Measurements from ENCODE around the gene PEX26. TPM values are rescaled to one million over a fixed set of nuclear protein-coding genes. Genes with fewer than 3 reads are reported as not detected.

Gene PEX26
- total RNA-seq, 2 donors from 2014 or later = 43.1 to 45.7 TPM

DNA sequence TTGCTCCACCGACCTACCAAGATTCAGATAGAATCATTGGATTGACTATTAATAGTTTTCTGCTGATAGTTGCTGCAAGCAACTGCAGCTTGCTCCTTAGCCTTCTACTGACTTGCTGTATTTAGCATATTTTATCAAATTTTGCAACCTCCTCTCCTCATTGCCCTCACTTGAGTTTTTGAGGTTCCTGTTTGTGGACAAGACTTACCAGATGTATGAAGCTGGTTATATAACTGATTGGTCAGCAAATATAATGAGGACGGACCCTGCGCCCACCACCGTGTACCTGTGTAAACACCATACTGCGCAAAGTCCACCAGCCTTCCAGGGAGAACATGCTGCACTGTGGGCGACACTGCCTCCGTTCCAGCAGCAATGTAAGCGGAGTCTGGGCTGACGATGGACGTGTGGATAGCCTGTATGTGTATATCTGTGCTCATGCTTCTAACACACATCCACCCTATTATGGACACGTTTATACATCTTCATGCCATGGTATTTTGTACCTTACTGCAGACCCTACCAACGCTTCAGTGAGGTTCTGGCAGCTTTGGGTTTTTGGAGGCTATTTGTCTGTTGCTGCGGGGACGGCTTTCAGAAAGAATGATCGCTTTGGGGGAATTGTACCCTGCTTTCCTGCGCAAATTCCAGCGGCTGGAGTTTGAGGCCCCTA lies 70.6 kb downstream of the PEX26 start:
- no peaks in the 10 kb centered on the region for H3K9me3 ChIP-seq (ENCODE audit: control insufficient read depth, low read length)
- peaks cover 26% of the 10 kb centered on the region for H3K27me3 ChIP-seq (ENCODE audit: control insufficient read depth, insufficient read depth, low read length, poor library complexity, severe bottlenecking)
- no peak for DNase-seq
- no peak overlapping the region for H3K4me3 ChIP-seq (ENCODE audit: low read length)
- 93 to 97% methylated on average over 13 to 17 of the region's 17 CpGs for WGBS, 2 experiments (ENCODE audit: insufficient coverage in 1 of 2, insufficient read length in 1 of 2)
- H3K27me3 Mint-ChIP-seq (ENCODE audit: insufficient read depth) = peaks cover 33% of the 10 kb centered on the region
- no peaks in the 10 kb centered on the region for H3K9me3 Mint-ChIP-seq
- no peak overlapping the region for H3K9ac ChIP-seq (ENCODE audit: extremely low read depth, low read length, poor library complexity, severe bottlenecking)
- no peak overlapping the region for H3K27ac ChIP-seq (ENCODE audit: low read depth, low read length)
- TF ChIP-seq CTCF (conservative IDR thresholded peaks at IDR 0.05) = no peak
- no peaks in the 10 kb centered on the region for H3K36me3 Mint-ChIP-seq (ENCODE audit: low read depth)
- no peak overlapping the region for H3K27ac Mint-ChIP-seq
- no peaks in the 10 kb centered on the region for H3K4me1 ChIP-seq (ENCODE audit: control insufficient read depth, insufficient read depth, low read length)
- H3K4me3 Mint-ChIP-seq = no peak overlapping the region
- no peaks in the 10 kb centered on the region for H3K4me1 Mint-ChIP-seq
- H3K36me3 ChIP-seq (ENCODE audit: control insufficient read depth, insufficient read depth, low read length) = no peaks in the 10 kb centered on the region

DNA sequence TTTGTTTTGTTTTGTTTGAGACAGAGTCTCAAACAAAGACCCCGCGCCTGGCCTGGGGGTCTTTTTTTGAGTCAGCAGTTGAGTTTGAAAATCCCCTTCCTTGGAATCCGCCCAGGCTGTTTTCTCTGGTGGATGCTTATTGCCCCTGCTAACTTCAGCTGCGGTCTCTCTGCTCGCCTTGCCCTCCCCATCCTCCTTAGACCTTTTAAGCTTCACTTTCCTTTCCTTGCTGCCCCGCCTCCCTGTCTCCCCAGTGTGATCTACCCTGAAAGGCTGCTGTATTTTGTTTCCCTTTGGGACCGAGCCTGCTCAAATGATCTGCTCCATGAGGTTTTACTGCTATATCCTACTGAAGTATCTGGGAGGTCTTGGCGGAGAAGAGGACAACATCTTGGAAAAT lies 74.7 kb downstream of the PEX26 start:
- no peaks in the 10 kb centered on the region for H3K36me3 Mint-ChIP-seq (ENCODE audit: low read depth)
- DNase-seq = no peak
- WGBS, 2 experiments (ENCODE audit: insufficient coverage in 1 of 2, insufficient read length in 1 of 2) = 90 to 95% methylated on average over 8 of the region's 8 CpGs
- no peak overlapping the region for H3K4me3 Mint-ChIP-seq
- Histone ChIP-seq H3K9ac (ENCODE audit: extremely low read depth, low read length, poor library complexity, severe bottlenecking) (no peak overlapping the region), H3K27me3 (ENCODE audit: control insufficient read depth, insufficient read depth, low read length, poor library complexity, severe bottlenecking) (peaks cover 26% of the 10 kb centered on the region), H3K36me3 (ENCODE audit: control insufficient read depth, insufficient read depth, low read length) (no peaks in the 10 kb centered on the region), H3K4me3 (ENCODE audit: low read length) (no peak overlapping the region), H3K27ac (ENCODE audit: low read depth, low read length) (no peak overlapping the region), H3K9me3 (ENCODE audit: control insufficient read depth, low read length) (no peaks in the 10 kb centered on the region), H3K4me1 (ENCODE audit: control insufficient read depth, insufficient read depth, low read length) (no peaks in the 10 kb centered on the region)
- no peaks in the 10 kb centered on the region for H3K9me3 Mint-ChIP-seq
- peaks cover 3% of the 10 kb centered on the region for H3K4me1 Mint-ChIP-seq
- peaks cover 33% of the 10 kb centered on the region for H3K27me3 Mint-ChIP-seq (ENCODE audit: insufficient read depth)
- no peak overlapping the region for H3K27ac Mint-ChIP-seq
- TF ChIP-seq CTCF (conservative IDR thresholded peaks at IDR 0.05) = no peak

- H3K27ac Mint-ChIP-seq = no peak overlapping the region
- no peak for TF ChIP-seq CTCF (conservative IDR thresholded peaks at IDR 0.05)
- H3K27me3 Mint-ChIP-seq (ENCODE audit: insufficient read depth) = peaks cover 17% of the 10 kb centered on the region
- Histone ChIP-seq H3K36me3 (ENCODE audit: control insufficient read depth, insufficient read depth, low read length) (no peaks in the 10 kb centered on the region), H3K4me1 (ENCODE audit: control insufficient read depth, insufficient read depth, low read length) (no peaks in the 10 kb centered on the region), H3K27ac (ENCODE audit: low read depth, low read length) (no peak overlapping the region), H3K4me3 (ENCODE audit: low read length) (no peak overlapping the region), H3K9me3 (ENCODE audit: control insufficient read depth, low read length) (no peaks in the 10 kb centered on the region), H3K27me3 (ENCODE audit: control insufficient read depth, insufficient read depth, low read length, poor library complexity, severe bottlenecking) (peaks cover 14% of the 10 kb centered on the region), H3K9ac (ENCODE audit: extremely low read depth, low read length, poor library complexity, severe bottlenecking) (no peak overlapping the region)
- no peaks in the 10 kb centered on the region for H3K9me3 Mint-ChIP-seq
- WGBS, 2 experiments (ENCODE audit: insufficient coverage in 1 of 2, insufficient read length in 1 of 2) = 90 to 98% methylated on average over 7 to 8 of the region's 8 CpGs
- DNase-seq = no peak
- H3K4me3 Mint-ChIP-seq = no peak overlapping the region
- H3K36me3 Mint-ChIP-seq (ENCODE audit: low read depth) = no peaks in the 10 kb centered on the region
- peaks cover 6% of the 10 kb centered on the region for H3K4me1 Mint-ChIP-seq
Measured at GRCh38 chr22:18154821-18155390, 77.1 kb downstream of the PEX26 start.

Other genes with a start within 250 kb of the PEX26 start
- gene MICAL3, start 53.4 kb upstream of the PEX26 start, total RNA-seq = 10 to 100 TPM; 42.8 to 48.1 TPM
- under 1 TPM; 0.58 to 0.66 TPM for gene TUBA8, start 32.8 kb downstream of the PEX26 start, total RNA-seq
- gene USP18, start 72.2 kb downstream of the PEX26 start, total RNA-seq = 1 to 10 TPM; 1.3 to 1.9 TPM

Data from endodermal cell (in vitro differentiated cells).